ENCODE data around the gene BRD9. TPM values are rescaled to one million over a fixed set of nuclear protein-coding genes. Genes with fewer than 3 reads are reported as not detected.

The BRD9 gene
- total RNA-seq, 4 donors from 2014 or later: 35.8 to 55.3 (median 49.0) TPM

DNA sequence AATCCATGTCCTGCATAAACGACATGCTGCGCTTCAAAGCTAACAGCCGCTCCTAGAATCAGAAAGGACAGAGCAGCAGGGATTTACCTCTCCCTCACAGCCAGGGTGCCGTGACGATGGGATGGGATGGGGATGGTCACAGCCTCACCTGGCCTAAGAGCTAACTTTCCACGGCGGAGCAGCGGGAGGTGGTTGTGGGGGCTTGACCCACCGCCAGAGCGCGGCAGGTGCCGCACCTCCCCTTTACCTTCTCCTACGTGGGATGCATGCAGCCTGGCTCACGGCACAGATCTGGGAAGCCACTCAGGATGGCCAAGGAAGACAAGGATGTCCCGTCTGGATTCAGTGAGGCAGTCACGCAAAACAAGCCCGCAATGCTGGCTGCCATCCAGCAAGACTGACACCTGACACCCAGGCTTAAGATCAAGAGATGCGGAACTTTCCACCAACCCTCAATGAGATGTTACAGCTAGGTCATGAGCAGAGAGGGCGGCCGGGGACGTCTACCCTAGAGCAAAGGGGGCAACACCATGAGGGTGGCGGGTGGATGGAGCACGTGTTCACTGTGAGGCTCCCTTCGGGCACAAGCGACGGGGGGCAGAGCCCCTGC lies 5.8 kb downstream of the BRD9 start:
- TF ChIP-seq POLR2A (IDR thresholded peaks at IDR 0.05) (no peak), EP300 (IDR thresholded peaks at IDR 0.05) (no peak)
- TF ChIP-seq, protein P1, sequence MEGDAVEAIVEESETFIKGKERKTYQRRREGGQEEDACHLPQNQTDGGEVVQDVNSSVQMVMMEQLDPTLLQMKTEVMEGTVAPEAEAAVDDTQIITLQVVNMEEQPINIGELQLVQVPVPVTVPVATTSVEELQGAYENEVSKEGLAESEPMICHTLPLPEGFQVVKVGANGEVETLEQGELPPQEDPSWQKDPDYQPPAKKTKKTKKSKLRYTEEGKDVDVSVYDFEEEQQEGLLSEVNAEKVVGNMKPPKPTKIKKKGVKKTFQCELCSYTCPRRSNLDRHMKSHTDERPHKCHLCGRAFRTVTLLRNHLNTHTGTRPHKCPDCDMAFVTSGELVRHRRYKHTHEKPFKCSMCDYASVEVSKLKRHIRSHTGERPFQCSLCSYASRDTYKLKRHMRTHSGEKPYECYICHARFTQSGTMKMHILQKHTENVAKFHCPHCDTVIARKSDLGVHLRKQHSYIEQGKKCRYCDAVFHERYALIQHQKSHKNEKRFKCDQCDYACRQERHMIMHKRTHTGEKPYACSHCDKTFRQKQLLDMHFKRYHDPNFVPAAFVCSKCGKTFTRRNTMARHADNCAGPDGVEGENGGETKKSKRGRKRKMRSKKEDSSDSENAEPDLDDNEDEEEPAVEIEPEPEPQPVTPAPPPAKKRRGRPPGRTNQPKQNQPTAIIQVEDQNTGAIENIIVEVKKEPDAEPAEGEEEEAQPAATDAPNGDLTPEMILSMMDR (IDR thresholded peaks at IDR 0.05): no peak
- Histone ChIP-seq H3K36me3 (peaks cover 0 to 95% (median 33%) of the 10 kb centered on the region in 3 donors), H3K4me1 (peaks cover 0 to 17% (median 10%) of the 10 kb centered on the region in 4 donors), H3K27me3 (no peaks in the 10 kb centered on the region), H3K4me3 (no peak overlapping the region), H3K9me3 (no peaks in the 10 kb centered on the region), H3K27ac (no peak overlapping the region)
- 89 to 91% methylated on average over 26 of the region's 26 CpGs for WGBS, 2 donors
- no peak for DNase-seq (ENCODE audit: low spot score in 2 of 2)

DNA sequence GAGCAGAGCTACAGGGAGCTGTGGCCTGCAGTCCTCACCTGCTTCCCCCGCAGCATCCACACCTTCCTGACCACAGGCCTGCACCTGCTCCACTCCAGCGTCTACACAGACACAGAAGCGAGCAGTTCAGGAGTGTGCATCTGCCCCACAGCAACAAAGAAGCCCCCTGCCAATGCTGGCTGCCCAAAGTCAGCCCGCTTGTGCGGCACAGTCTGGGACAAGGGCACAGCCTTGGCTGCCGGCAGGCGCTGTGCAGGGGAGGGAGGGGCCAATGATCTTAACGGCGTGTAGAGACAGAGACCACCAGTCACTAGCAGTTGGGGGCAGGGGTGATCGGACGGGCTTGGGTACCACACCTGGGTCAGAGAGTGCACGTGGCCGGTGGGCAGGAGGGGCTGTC lies 6.6 kb downstream of the BRD9 start:
- Histone ChIP-seq H3K9me3 (no peaks in the 10 kb centered on the region), H3K4me1 (peaks cover 0 to 10% (median 4%) of the 10 kb centered on the region in 4 donors), H3K4me3 (no peak overlapping the region), H3K27me3 (no peaks in the 10 kb centered on the region), H3K27ac (no peak overlapping the region), H3K36me3 (peaks cover 0 to 98% (median 33%) of the 10 kb centered on the region in 3 donors)
- TF ChIP-seq EP300 (IDR thresholded peaks at IDR 0.05) (no peak), POLR2A (IDR thresholded peaks at IDR 0.05) (no peak)
- TF ChIP-seq, protein P1 (IDR thresholded peaks at IDR 0.05): no peak
- 84 to 94% methylated on average over 12 to 13 of the region's 13 CpGs for WGBS, 2 donors
- no peak for DNase-seq (ENCODE audit: low spot score in 2 of 2)

DNA sequence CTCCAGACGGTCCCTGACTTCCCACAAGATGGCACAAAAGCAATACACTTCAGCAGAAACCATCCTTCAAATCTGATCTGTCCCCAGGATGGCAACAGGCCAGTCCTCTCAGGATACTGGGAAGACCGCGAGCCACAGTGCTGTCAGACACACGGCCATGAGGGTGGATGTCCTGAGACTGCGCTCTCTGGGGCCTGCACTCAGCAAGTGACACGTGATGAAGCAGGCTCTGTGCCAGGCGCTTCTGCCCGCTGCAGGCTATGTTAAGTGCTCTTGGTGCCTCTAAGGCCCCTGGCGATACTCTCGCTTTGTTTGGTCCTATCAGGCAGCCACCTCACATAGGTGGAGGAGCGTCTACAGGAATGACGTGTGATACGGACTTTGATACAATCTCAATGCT lies 7.1 kb downstream of the BRD9 start:
- peaks cover 0 to 100% (median 36%) of the 10 kb centered on the region in 3 donors for H3K36me3 ChIP-seq
- H3K27me3 ChIP-seq: no peaks in the 10 kb centered on the region
- no peaks in the 10 kb centered on the region for H3K9me3 ChIP-seq
- DNase-seq (ENCODE audit: low spot score in 2 of 2): no peak
- H3K27ac ChIP-seq: no peak overlapping the region
- TF ChIP-seq, protein P1 (IDR thresholded peaks at IDR 0.05): no peak
- TF ChIP-seq EP300 (IDR thresholded peaks at IDR 0.05) (no peak), POLR2A (IDR thresholded peaks at IDR 0.05) (no peak)
- no peak overlapping the region for H3K4me3 ChIP-seq
- H3K4me1 ChIP-seq: peaks cover 0 to 6% (median 0%) of the 10 kb centered on the region in 4 donors
- WGBS, 2 donors: 85 to 90% methylated on average over 9 to 13 of the region's 13 CpGs

DNA sequence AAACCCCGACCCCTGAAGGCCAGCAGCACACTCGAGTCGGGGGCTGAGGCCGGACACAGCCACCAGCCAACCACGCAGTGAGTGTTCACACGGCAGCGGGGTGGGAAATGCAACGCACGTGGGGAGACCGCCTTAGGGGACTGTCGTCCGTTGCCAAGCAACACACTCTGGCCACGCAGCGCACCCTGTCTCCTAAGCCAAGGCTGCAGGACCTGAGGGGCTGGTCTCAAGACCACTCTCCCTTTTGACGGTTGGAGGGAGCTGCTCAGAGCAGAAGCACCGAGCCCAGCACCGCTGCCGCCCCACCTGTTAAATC lies 7.5 kb downstream of the BRD9 start:
- 88 to 89% methylated on average over 14 to 18 of the region's 18 CpGs for WGBS, 2 donors
- Histone ChIP-seq H3K36me3 (peaks cover 0 to 97% (median 31%) of the 10 kb centered on the region in 3 donors), H3K9me3 (no peaks in the 10 kb centered on the region), H3K4me1 (peaks cover 0 to 1% (median 0%) of the 10 kb centered on the region in 4 donors), H3K27me3 (no peaks in the 10 kb centered on the region), H3K4me3 (no peak overlapping the region), H3K27ac (no peak overlapping the region)
- DNase-seq (ENCODE audit: low spot score in 2 of 2): no peak
- no peak for TF ChIP-seq EP300 (IDR thresholded peaks at IDR 0.05)
- TF ChIP-seq, protein P1 (IDR thresholded peaks at IDR 0.05): no peak

DNA sequence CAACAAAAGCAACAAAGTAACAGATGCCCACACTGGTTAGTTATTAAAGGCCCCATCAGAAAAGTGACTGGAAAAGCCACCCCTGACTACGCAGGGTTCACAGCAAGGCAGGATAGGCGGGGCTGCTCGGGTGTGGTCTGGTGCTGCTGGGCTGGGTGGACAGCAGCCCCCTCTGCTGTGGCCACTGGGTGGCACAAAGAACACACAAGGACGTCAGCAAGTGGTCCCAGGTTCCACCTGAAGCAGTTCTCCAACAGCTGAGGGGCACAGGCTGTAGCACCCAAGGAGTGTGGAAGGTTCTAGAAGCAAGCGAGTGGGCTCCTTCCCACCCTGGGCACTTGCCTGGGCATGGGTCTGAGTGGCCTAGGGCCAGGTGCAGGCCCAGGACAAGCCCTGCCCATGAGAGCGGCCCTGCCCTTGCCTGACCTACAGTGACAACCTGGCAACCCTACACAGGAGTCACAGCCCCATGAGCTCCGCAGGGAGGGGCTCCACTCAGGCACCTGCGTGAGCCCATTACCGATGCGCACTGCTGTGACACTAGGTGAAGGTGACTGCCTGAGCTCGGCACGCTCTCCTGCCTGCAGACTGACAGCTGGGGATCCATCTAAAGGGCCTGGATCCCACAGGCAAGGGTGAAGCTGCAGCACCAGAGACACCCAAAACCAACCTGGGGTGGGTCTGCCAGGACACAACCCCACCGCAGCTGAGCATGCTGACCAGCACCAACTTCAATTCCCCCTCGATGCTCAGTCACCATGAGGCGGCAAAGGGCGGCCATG lies 8.1 kb downstream of the BRD9 start:
- WGBS, 2 donors: 86 to 89% methylated on average over 12 to 16 of the region's 16 CpGs
- DNase-seq (ENCODE audit: low spot score in 2 of 2): no peak
- H3K27me3 ChIP-seq: no peaks in the 10 kb centered on the region
- no peaks in the 10 kb centered on the region for H3K4me1 ChIP-seq
- peaks cover 0 to 92% (median 31%) of the 10 kb centered on the region in 3 donors for H3K36me3 ChIP-seq
- TF ChIP-seq EP300 (IDR thresholded peaks at IDR 0.05) (no peak), POLR2A (IDR thresholded peaks at IDR 0.05) (no peak)
- TF ChIP-seq, protein P1 (IDR thresholded peaks at IDR 0.05): no peak
- no peak overlapping the region for H3K4me3 ChIP-seq
- no peaks in the 10 kb centered on the region for H3K9me3 ChIP-seq
- no peak overlapping the region for H3K27ac ChIP-seq

Measured in tibial nerve (tissue), 4 donors.